SW 1271 (cell line): Measurements from ENCODE around the gene PARD3B.

Experiments
- DNase-seq, 2 experiments: peaks; one replicate each; lab custom pipeline; 2025; lab: John Stamatoyannopoulos, UW

Gene PARD3B

DNA sequence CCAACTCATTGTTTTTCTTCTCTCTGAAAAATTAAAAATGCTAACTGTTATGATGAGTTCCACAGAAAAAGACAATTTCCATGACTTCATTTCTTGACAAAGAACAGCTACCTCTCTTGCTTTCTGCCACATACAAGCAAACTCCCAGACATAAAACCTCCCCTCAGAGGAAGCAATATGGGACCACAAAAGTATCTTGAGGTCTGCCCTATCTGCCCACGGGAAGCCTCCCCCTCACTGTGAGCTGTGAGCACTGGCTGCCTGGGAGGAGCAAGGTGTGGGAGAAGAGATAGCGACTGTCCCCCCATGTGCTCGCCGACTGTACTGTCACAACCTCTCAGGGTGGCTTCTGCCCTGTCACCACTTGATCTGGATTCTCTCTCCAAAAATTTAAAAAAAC lies 1067.4 kb downstream of the PARD3B start:
- DNase-seq = no peak

DNA sequence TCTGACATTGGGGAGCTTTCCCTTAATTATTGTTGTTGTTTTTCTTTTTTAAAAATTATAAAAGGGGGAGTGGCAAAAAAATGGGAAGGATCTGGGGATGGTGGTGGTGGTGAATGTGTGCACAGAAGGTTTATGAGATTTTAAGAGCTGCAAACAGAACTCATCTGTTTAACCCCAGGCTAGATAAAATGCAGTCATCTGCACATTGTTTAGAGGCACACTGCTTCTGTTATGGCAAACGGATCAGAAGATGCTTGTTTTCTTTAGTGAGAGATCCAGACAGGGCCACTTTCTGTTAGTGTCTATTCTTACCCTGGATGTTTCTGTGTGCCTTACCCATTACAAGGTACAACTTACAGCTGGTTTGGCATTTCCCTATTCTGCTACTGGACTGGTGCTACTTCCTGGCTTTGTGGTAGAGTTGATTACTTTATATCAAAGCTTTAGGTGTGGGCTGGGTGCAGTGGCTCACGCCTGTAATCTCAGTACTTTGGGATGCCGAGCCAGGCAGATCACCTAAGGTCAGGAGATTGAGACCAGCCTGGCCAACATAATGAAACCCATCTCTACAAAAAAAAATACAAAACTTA lies 1068.8 kb downstream of the PARD3B start:
- no peak for DNase-seq

DNA sequence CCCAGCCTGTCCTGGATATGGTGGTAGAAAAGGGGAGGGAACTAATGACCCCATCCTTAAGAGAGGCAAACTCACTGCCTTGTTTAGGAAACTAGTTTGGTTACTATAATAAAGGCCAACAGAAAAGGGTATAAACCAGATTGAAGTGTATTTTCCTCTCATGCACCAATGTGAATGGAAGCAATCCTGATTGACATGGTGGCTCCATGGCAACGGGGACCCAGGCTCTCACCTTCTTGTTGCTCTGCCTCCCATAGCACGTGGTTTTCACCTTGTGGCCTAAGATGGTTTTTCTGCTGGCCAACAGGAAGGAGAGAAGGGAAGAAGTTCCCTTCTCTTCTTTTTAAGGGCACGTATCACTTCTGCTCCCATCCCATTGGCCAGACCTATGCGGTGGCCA lies 1069.7 kb downstream of the PARD3B start:
- no peak for DNase-seq

DNA sequence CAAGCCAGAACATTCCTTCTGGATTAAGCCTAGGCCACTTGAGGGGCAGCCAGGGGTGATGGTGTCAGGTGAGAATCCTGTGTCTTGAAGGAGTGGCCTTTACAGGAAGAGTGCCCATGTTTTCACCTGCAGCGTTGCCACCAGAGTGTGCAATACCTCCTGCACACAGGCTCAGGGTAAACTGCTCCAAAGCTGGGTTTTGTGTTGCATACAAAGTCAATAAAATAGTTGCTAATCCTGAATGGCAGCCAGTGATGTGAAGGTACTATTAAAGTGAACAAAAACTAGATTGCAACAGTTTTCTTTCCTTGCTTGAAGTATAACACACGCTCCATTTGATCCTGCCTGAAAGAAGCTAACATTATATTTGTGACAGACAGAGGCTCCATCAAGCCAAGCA lies 1072.6 kb downstream of the PARD3B start:
- DNase-seq = no peak

DNA sequence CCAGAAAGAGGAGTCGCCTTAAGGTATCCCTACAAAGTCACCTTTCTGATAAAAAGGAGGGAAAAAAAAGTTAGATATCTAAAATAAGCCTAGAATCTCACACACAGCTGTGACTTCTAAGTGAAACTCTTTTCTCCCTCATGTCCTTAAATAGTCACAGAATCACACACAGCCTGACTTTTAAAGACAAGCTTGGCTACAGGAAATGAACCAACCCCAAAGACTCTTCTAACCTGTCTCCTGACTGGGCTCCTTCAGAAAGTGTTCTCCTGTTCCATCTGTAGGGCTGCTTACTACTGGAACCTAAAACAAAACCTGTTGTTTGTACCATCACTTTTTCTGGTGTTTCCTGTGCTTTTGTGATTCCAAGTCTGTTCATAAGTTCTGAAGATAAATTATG lies 1074.3 kb downstream of the PARD3B start:
- DNase-seq = no peak

DNA sequence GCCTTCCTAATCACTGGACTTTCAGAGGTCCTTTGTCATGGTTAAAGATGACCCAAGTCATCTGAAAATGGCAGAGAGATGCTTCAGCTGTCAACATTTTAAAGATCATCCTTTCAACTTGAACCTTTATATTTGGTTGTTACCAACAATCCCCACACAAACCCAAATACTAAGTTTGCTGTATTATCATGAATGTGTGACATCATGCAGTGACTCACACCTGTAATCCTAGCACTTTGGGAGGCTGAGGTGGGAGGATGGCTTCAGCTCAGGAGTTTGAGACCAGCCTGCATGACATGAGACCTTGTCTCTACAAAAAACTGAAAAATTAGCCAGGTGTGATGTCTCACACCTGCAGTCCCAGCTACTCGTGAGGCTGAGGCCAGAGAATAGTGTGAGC lies 1081.8 kb downstream of the PARD3B start:
- no peak for DNase-seq

DNA sequence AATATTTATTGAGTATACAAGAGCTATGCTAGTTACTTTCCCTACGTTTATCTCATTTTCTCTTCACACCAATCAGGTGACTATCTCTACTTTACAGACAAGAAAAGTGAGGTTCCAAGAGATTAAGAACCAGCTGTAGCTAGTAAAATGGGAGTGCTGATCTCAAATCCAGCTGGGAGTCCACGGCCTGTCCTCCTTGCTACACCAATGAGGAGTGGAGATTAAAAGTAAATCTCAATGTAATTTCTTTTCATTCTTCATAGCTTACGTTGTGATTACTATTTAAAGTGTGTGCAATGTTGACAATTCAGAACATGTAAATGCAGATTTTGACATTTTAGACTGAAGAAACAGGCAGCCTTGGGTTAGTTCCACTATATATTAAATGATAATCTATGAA lies 1083.1 kb downstream of the PARD3B start:
- DNase-seq = no peak

DNA sequence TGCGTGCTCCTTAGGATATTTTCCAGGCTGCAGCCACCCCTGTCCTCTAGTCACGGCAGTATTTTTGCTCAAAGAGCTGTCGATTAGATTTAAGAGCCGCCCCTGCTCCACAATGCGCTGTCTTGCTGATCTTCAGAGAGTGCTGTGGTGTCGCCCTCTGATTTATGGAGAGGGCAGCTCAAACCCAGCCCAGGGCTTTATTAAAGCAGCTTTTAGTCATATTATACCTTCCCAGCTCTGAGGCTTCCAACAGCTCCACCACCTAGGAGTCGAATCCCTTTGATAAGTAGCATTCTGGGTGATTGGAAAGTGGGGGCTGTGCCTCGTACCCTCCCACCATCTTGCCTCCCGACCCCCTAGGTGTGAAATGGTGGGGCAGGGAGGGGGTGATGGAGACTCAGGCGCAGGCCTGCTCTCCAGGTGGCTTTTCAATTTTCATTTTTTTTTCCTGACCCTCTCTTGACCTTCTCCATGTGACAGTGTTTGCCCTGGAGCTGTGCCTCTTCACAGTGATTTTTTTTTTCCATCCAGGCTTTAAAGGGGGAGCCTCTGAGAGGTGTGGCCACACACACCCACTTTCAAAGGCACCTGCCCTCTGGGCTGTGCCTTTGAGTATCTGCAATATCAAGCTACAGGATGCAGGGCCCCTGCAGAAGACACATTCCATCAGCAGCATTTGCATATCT lies 1084.0 kb downstream of the PARD3B start:
- DNase-seq = no peak

DNA sequence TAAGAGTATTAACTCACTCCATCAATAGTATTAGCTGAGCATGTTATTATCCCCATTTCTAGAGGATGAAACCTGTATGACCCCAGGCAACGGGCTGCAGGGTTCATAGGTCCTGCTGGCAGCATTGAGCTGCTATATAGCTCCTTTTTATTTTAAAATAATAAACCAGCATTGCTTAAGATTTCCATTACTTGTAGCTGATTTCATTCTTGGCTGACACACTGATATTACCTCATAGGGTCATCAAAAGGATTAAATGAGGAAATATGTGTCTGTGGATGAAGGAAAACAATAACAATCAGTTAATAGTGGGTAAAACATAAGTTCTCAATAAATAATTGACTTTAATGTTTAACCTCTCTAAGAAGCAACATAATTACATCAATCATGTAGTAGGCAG lies 1088.7 kb downstream of the PARD3B start:
- no peak for DNase-seq

DNA sequence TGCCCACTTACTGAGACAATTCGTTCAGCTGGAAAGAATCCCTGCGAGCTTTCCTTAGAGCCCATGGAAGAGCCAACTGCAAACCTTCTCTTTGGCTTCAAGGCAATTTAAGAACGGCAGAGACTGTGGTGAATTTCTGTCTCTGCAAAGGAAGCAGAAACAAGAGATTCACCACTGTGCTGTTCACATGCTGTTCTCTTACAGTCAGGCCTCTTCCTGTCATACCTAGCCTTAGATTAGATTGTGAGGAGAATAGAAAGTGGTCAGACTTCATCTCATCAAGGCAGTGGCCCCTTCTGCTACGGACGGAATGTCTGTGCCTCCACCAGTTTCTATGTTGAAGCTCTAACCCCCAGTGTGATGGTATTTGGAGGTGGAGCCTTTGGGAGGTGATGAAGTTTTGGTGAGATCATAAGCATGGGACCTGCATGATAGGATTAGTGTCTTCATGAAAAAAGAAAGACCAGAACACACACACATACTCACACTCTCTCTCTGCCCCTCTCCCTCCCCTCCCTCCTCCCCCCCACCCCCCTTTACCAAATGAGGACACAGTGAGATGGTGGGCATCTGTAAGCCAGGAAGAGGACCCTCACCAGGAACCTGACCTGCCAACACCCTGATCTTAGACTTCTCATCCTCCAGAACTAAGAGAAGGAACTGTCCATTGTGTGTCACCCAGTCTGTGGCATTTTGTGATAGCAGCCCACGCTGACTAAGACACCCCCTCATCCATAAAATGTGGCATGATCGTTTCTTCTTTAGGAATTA lies 1091.5 kb downstream of the PARD3B start:
- DNase-seq = no peak

DNA sequence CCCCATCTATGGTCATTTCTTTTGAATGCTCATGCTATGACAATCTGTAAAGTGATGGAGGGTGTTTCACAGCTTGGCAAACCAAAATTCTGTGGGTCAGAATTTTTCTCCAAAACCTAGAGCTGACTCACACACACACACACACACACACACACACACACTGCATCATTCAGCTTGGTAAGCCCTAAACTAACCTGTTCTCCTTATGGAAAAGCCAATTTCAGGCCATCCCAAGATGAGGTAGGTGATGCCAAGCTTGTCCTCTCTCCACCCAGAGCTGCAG lies 1092.0 kb downstream of the PARD3B start:
- DNase-seq = no peak

DNA sequence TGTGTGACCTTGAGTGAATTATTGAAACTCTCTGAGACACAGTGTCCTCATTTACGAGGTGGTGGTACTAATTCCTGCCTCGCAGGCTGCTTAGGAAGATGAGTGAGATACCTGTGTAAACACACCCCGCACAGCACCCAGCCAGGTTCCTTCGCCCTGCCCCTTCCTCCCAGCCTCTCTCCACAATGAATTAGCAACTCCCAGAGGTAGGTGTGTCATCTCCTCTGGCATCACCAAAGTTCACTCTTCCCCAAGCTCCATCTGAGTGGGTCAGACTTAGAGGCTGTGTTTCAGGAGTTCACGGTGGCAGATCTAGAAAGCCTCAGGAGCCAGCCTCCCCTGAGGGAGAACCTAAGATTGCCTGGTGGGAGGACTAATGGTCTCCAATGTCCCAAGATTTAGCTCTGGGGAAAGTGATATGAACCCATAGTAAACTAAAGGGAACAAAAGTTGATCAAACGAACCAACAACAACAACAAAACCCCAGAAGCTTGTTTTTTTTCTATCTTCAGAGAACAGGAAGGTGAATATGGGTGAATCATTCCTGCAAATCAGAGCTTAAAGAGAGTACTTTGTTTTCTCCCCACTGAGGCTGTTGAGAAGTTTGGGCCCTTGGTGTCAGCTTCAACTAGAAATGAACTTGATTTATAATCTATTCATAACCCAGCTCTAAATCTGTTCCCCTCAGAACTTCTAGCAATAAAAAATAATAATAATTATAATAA lies 1092.7 kb downstream of the PARD3B start:
- DNase-seq = no peak

DNA sequence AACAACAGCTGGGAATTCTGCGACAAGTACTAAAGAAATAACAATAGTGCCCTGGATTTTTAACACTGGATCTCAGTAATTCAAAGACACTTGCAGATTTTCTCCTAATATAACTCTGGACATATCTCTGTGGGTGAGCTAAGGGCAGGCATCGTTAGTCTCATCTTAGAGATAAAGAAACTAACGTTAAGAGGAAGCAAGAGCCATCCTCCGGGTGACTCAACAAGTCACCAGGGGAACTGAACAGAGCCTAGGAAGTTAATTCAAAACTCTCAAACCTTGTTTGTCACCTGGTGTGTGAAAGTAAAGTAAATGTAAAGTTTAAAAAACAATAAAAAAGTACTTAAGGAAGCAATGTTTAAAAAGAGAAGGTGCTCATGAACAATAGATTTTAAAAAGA lies 1095.4 kb downstream of the PARD3B start:
- DNase-seq = no peak

DNA sequence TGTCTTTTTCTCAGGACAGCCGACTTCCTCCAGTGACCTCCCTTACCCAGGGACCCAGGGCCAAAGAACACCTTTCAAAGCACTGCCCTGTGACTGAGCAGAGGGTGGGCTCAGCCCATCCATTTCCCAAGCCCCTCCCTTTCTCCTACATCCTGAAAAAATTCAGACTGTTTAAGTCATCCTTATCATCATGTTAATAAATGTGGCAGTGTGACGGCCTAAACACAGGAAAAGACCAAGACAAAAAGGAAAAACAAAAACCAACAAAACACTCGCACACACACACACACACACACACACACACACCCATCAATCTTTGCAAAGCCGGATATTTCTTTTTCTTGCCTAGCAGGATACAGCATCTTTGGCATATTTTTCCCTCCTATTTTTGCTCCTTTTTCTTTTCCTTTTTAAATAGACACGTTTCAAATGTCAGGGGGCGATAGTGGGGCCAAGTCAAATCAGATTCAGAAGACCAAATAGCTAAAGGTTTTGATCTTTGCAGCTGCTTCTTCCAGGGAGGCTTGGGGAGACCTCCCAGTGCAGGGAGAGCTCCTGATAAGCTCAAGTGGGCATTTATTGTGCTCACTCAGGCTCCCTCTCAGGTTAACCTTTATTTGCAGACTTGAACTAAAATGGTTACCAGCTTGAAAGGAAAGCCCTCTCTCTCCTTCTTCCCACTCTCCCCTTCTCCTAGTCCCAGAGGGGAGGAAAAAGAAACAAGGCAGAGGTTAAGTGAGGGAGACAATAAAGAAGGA lies 1097.5 kb downstream of the PARD3B start:
- no peak for DNase-seq

DNA sequence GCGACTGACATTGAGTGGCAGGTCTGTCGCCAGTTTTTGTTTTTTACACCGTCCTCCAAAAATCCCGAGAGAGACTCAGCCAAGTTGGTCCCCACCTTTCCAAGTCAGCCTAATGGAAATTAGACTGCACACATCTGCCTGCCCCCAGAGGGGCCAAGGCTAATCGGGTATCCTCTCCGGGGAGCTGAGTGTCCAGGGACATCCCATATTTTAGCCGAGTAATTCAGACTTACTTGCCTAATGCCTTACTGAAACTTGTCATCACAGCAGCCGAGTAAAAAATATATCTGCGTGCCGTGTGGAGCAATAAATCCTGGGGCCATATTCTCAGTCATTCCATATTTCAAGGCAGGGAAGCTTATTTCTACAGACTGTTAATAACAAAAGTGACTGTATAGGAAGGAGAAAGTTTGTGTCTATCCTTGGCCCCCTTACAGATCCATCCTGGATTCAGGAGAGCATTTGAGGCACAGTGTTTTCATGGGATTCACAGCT lies 1098.2 kb downstream of the PARD3B start:
- no peak for DNase-seq

DNA sequence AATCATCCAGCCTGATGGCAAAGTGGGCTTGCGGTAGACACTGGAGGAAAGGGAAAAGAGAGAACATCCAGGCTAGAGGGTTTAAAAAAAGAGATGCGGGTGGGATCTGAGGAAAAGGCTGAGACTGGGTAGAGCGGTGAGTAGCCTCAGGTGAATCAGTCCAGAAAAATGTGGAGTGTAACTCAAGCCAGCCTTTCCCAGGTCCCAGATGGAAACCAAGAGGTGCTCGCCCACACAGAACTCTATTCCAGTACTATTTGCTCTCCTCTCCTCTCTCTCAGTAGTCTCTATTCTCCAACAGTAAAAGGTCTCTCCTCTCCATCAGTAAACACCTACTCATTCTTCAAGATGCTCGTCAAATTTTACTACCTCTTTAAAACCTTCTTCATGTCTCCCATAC lies 1098.7 kb downstream of the PARD3B start:
- DNase-seq = no peak

DNA sequence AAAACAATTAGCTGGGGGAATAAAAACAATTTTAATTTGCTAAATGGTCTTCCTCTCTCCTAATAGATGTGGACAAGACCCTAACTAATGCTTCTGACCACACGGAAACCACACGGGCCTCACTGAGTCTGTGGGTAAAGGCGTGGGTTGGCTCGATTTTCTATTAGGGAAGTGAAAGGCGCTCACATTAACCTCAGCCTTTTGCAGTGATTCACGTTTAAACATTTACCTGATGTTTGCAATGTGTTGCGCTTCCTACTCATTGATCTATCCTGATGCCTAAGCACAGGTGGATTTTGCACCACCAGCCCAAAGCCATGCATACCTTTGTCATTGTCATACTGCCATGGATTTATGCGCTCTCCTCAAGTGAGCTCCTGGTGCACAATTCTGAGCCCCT lies 1101.4 kb downstream of the PARD3B start:
- DNase-seq = no peak

DNA sequence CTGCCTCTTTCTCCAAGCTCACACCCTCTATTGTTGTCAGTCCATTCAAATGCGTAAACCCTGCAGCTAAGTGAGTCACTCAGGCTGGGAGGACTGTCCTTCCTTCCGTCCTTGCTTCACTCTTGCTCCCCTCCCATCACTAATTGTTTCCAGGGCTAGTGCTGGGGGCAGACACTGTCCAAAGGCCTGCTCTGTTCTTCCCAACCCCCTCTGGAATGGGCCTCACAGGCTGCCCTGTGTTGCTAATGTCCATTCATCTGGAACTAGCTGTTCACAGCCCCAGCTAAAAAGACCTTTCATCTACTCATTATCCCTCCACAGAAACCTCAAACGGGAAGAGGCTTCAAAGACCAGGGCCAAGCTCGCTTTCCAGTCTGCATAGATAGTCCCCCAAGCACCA lies 1105.2 kb downstream of the PARD3B start:
- no peak for DNase-seq

DNA sequence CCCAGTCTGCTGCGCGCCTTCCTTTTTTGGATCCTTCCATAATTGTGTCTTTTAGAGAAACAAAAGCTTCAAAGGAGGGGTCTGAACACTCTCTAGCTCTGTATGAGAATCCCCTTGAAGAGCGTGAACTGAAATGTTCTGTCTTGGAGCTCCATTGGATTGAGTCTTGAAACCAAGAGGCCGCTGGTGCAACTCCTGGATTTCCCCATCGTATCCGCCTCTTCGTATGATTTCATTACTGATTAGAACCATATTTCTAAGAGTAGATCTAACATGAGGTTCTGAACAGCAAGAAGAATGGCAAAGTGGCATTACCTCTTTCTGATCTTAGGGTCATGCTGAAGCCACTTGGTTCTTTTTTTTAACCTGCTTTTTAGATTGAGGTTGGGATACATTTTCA lies 1105.7 kb downstream of the PARD3B start:
- DNase-seq = no peak

DNA sequence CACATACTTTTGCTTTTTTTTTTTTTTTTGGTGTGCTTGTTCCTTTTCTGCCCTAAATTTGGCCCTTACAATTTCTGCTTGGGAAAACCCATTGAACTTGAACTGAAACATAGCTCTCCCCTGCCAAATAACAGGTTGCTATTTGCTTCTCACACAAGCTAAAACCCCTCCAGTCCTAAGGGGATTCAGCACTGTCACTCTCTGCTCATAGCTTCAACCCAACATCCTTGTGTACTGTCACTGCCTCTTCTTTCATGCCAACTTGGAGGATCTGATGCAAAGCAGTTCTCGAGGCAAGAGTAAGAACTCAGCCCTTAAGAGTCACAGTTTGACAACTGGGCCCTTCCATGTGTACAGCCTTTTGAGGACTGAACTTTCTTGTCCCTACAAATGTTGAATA lies 1106.4 kb downstream of the PARD3B start:
- no peak for DNase-seq

DNA sequence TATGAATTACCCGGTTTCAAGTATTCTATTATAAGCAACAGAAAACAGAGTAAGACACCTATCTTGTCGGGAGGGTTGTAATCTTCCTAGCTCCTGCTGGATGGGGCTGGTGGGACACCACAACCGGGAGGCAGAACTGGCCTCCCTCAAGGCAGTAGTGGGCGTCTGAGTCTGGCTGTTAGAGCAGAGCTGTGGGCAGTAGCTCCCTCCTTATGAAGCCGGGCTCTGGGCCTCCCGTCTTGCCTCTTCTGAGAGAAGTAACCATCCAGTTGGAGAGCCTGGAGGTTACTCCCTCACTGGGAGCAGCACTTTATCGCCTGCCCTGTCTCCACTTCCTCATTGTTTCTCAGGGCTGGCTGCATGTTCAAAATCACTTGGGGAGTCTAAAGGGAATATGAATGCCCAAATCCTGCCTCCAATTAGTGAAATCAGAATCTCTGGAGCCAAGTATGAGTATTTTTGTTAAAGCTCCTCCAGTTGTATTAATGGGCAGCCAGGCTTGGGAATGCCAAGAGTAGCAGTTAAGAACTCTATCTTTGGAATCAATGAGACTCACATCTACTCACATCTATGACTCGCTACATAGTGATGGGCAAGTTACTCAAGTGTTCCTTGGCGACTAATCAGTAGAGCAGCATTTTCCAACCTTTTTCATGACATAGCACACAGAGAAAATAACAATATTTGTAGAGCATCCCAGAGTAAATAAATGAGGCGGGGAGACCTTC lies 1109.8 kb downstream of the PARD3B start:
- no peak for DNase-seq
